ENCODE measurements around the gene PLCL1. TPM values are rescaled to one million over a fixed set of nuclear protein-coding genes. Genes with fewer than 3 reads are reported as not detected.

PLCL1 gene
- total RNA-seq, 2 donors from 2014 or later, result 0.14 to 0.95 TPM

DNA sequence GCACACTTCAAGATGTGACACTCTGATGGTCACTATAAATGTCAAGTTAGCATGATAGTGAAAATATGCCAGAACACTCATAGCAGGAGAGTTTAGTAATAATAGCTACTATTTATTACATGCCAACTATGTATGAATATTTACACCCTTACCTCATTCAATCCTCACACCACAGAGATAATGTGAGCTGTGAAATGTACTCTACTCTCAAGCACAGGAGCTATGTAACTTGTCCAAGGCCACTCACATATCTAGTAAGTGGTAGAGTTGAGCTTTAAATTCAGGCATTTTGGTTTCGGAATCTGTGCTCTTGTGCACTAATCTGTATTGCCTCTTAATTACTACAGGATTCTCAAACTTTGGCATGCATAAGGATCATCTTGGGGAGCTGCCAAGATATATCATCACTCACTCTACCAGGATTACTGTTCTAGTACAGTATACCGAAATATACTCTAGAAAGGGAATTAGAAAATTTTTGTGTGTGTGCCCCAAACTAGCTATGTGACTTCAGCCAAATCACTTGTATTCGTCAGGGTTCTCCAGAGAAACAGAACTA is 154.3 kb downstream of the PLCL1 start:
- H3K9me3 Mint-ChIP-seq, result peaks cover 12% of the 10 kb centered on the region
- H3K4me3 Mint-ChIP-seq, result no peak overlapping the region
- no peaks in the 10 kb centered on the region for H3K4me1 Mint-ChIP-seq (ENCODE audit: low read depth in 2 of 2)
- H3K36me3 Mint-ChIP-seq, result no peaks in the 10 kb centered on the region
- no peak overlapping the region for H3K27ac Mint-ChIP-seq
- no peaks in the 10 kb centered on the region for H3K27me3 Mint-ChIP-seq
- DNase-seq (ENCODE audit: low spot score), result no peak
- ATAC-seq, result no peak

DNA sequence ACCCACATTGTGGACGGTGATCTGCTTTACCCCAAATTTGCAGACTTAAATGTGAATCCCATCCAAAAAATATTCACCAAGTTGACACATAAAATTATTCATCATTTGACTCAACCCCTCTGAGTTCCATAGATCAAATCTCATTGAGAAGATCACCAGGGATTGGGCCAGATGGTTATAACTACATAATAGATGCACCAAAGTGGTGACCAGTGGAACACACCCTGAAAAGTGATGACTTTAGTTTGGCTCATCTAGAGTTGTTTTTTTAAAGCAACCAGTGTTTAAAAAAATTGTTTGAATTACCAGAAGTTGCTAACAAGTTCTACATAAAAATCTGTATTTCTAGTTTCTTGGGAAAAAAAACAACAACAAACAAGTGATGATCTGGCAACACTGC is 155.0 kb downstream of the PLCL1 start:
- H3K4me3 Mint-ChIP-seq, result no peak overlapping the region
- H3K27ac Mint-ChIP-seq, result no peak overlapping the region
- H3K4me1 Mint-ChIP-seq (ENCODE audit: low read depth in 2 of 2), result no peaks in the 10 kb centered on the region
- DNase-seq (ENCODE audit: low spot score), result no peak
- no peaks in the 10 kb centered on the region for H3K36me3 Mint-ChIP-seq
- ATAC-seq, result no peak
- H3K9me3 Mint-ChIP-seq, result peaks cover 12% of the 10 kb centered on the region
- no peaks in the 10 kb centered on the region for H3K27me3 Mint-ChIP-seq

DNA sequence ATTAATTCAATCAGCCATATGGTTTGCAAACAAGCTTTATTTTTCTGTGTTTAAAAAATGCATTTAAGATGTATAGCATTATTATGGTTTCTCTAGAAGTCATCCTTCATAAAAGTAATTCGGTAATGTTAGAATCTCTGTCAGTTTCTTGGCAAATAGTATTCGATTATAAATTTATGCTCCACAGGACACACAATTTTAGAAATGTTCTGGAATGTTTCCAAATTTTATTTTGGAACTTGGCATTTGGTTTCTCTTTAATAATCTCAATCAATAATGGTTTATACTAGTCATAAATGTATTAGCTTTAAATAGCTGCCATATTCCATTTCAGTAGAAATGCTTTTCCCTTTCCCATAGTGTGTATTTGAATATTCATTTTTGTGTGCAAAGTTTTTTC is 156.4 kb downstream of the PLCL1 start:
- no peaks in the 10 kb centered on the region for H3K4me1 Mint-ChIP-seq (ENCODE audit: low read depth in 2 of 2)
- peaks cover 18% of the 10 kb centered on the region for H3K9me3 Mint-ChIP-seq
- H3K36me3 Mint-ChIP-seq, result peaks cover 9% of the 10 kb centered on the region
- no peak overlapping the region for H3K4me3 Mint-ChIP-seq
- H3K27me3 Mint-ChIP-seq, result no peaks in the 10 kb centered on the region
- no peak overlapping the region for H3K27ac Mint-ChIP-seq
- DNase-seq (ENCODE audit: low spot score) (no peak), ATAC-seq (no peak)

DNA sequence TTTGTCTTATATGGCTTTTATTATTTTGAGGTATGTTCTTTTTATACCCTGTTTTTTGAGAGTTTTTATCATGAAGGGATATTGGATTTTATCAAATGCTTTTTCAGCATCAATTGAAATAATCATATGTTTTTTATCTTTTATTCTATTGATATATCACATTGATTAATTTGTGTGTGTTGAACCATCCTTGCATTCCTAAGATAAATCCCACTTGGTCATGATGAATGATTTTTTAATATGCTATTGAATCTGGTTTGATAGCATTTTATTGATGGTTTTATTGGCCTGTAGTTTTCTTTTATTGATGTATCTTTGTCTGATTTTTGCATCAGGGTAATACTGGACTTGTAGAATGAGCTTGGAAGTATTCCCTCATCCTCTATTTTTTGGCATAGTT is 160.3 kb downstream of the PLCL1 start:
- H3K27ac Mint-ChIP-seq, result no peak overlapping the region
- peaks cover 11% of the 10 kb centered on the region for H3K9me3 Mint-ChIP-seq
- H3K4me1 Mint-ChIP-seq (ENCODE audit: low read depth in 2 of 2), result no peaks in the 10 kb centered on the region
- no peaks in the 10 kb centered on the region for H3K27me3 Mint-ChIP-seq
- DNase-seq (ENCODE audit: low spot score), result no peak
- no peak overlapping the region for H3K4me3 Mint-ChIP-seq
- H3K36me3 Mint-ChIP-seq, result peaks cover 9% of the 10 kb centered on the region
- ATAC-seq, result no peak

DNA sequence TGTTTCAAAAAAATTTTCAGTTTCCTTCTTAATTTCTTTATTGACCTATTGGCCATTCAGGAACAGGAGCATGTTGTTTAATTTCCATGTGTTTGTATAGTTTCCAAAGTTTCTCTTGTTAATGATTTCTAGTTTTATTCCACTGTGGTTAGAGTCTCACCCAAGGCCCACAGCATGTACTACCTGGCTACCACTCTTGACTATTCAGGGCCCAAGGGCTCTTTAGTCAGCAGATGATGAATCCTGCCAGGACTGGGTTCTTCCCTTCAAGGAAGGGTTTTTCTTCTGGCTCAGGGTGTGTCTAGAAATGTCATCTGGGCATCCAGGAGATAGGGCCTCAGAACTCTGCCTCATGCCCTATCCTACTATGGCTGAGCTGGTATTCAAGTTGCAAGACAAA is 161.4 kb downstream of the PLCL1 start:
- no peaks in the 10 kb centered on the region for H3K4me1 Mint-ChIP-seq (ENCODE audit: low read depth in 2 of 2)
- H3K27ac Mint-ChIP-seq, result no peak overlapping the region
- no peak overlapping the region for H3K4me3 Mint-ChIP-seq
- H3K36me3 Mint-ChIP-seq, result peaks cover 9% of the 10 kb centered on the region
- H3K9me3 Mint-ChIP-seq, result peaks cover 11% of the 10 kb centered on the region
- DNase-seq (ENCODE audit: low spot score), result no peak
- ATAC-seq, result no peak
- no peaks in the 10 kb centered on the region for H3K27me3 Mint-ChIP-seq

DNA sequence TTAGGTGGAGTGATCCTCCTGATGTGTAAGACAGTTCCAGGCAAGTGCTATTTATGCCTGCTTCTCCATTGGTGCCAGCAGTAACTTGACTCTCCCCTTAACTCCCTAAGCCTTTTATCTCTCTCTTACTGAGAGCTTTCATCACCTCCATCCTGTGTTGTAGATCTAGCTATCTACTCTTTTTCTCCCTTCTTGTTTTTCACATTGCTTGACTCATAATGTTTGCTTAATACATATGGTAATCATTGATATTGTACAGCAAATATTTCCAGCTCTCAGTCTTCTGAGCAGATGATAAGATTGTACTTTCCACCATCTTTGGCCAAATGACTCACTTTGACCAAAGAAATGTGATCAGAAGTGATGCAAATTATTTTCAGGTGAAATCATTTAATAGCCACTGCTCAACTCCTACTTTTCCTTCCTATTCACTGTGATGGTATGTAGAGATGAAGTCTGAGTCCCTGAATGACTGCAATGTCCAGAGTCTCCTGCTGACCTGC is 165.0 kb downstream of the PLCL1 start:
- no peaks in the 10 kb centered on the region for H3K4me1 Mint-ChIP-seq (ENCODE audit: low read depth in 2 of 2)
- H3K4me3 Mint-ChIP-seq, result no peak overlapping the region
- DNase-seq (ENCODE audit: low spot score), result no peak
- H3K36me3 Mint-ChIP-seq, result peaks cover 9% of the 10 kb centered on the region
- no peak for ATAC-seq
- no peak overlapping the region for H3K27ac Mint-ChIP-seq
- no peaks in the 10 kb centered on the region for H3K27me3 Mint-ChIP-seq
- H3K9me3 Mint-ChIP-seq, result peaks cover 10% of the 10 kb centered on the region

DNA sequence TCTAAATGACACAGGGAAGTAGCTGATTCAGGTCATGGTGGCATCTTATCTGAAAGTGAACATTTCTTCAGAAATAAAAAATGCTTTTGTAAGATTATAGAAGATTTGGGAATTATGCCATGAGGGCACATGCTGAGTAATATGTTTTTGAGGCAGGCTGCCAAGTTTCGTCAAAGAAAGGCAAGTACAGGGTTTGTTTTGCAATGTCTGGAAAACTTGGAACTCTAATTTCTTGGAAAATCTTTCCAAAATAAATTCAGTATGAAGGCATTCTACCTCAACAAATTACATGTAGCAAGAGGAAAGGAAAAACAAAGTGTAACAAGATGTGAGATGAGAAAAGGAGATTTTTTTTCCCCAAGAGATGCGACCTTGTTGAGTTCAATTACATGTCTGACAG is 167.7 kb downstream of the PLCL1 start:
- Mint-ChIP-seq H3K27ac (no peak overlapping the region), H3K4me1 (ENCODE audit: low read depth in 2 of 2) (no peaks in the 10 kb centered on the region), H3K36me3 (no peaks in the 10 kb centered on the region), H3K4me3 (no peak overlapping the region), H3K27me3 (no peaks in the 10 kb centered on the region), H3K9me3 (peaks cover 5% of the 10 kb centered on the region)
- ATAC-seq, result no peak
- no peak for DNase-seq (ENCODE audit: low spot score)

DNA sequence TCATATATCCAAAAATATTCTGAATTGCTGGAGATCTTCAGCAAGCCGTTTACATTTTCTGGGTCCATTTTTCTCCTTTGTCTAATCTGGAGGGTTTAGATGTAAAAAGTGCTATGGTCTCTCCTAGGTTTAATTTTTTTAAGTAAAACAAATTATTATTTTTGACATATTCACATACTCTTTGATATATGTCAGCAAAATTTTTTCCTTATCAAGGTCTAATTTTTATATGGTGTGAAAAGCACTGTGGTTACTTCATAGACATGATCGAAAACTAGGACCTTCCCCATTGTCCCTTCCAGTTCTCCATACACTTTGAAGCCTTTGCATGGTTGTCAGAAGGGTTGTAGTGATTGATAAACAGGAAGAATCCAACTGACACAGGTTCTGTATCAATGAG is 168.2 kb downstream of the PLCL1 start:
- peaks cover 5% of the 10 kb centered on the region for H3K9me3 Mint-ChIP-seq
- H3K36me3 Mint-ChIP-seq, result no peaks in the 10 kb centered on the region
- ATAC-seq, result no peak
- no peaks in the 10 kb centered on the region for H3K4me1 Mint-ChIP-seq (ENCODE audit: low read depth in 2 of 2)
- H3K27ac Mint-ChIP-seq, result no peak overlapping the region
- DNase-seq (ENCODE audit: low spot score), result no peak
- H3K4me3 Mint-ChIP-seq, result no peak overlapping the region
- H3K27me3 Mint-ChIP-seq, result no peaks in the 10 kb centered on the region

DNA sequence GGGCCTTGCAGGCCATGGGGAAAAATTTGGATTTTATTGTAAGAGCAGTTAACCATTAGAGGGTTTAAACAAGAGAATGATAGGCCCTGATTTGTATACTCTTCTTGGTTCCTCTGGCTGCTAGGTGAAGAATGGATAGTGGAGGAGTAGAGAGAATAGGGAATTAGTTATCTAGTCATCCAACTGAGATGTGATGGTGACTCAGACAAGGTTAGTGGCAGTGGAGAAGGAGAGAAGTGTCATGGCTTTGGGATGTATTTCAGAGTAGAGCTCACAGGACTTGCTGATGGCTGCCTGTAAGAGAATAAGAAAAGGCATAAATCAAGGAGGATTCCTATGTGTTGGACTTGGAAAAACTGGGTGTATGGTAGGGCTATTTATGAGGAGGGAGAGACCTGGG is 169.4 kb downstream of the PLCL1 start:
- no peak for ATAC-seq
- Mint-ChIP-seq H3K27me3 (no peaks in the 10 kb centered on the region), H3K27ac (no peak overlapping the region)

DNA sequence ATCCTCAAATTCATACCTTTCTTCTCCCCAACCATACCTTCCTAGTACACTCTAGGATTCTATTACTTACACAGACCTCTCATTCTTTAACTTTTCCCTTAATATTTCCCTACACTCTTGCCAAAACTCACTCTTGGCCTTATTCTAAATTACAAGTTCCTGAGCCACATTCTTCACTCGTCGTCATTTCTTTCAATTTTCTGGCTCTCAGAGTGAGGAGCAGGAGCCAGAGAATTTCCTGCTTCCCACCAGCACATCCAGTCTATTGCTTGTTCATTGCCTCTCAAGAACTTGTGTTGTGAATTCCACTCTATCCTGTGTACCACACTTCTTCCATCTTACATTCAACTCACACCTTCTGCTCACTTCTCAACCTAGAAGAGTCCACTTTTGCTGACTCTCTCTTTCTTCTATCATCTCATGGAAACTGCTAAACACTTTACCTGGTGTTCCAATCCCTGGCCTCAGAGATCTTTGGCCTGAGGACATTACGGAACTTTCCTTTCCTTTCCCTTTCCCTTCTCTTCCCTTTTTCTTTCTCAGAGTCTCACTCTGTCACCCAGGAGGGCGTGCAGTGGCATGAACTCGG is 171.6 kb downstream of the PLCL1 start:
- ATAC-seq, result no peak
- Mint-ChIP-seq H3K9me3 (peaks cover 3% of the 10 kb centered on the region), H3K27ac (no peak overlapping the region), H3K36me3 (no peaks in the 10 kb centered on the region), H3K27me3 (no peaks in the 10 kb centered on the region), H3K4me3 (no peak overlapping the region), H3K4me1 (ENCODE audit: low read depth in 2 of 2) (no peaks in the 10 kb centered on the region)
- no peak for DNase-seq (ENCODE audit: low spot score)

More for the DNA sequence above, 169.4 kb downstream of the PLCL1 start:
- H3K36me3 Mint-ChIP-seq, result no peaks in the 10 kb centered on the region
- H3K4me1 Mint-ChIP-seq (ENCODE audit: low read depth in 2 of 2), result no peaks in the 10 kb centered on the region
- peaks cover 3% of the 10 kb centered on the region for H3K9me3 Mint-ChIP-seq
- DNase-seq (ENCODE audit: low spot score), result no peak
- H3K4me3 Mint-ChIP-seq, result no peak overlapping the region

DNA sequence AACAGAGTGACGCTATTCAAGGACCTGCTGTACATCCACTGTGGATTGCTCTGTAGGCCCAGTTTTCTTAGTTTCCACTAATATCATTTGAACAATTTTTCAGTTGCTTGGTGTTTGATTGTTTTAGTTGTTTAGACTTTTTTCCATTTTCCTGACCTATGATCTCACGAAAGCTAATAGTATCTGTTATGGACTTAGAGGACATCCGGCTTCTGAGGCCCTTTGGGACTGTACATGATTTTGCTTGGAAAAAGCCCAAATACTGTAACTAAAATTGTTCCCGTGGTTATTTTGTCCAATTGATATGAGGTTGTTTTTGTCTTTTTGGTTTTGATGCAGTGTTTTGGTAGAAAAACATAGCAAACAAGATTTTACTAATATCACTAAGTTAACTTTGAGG is 174.6 kb downstream of the PLCL1 start:
- DNase-seq (ENCODE audit: low spot score) (no peak), ATAC-seq (no peak)
- H3K27ac Mint-ChIP-seq, result no peak overlapping the region
- H3K9me3 Mint-ChIP-seq, result no peaks in the 10 kb centered on the region
- H3K4me3 Mint-ChIP-seq, result no peak overlapping the region
- H3K36me3 Mint-ChIP-seq, result no peaks in the 10 kb centered on the region
- H3K4me1 Mint-ChIP-seq (ENCODE audit: low read depth in 2 of 2), result no peaks in the 10 kb centered on the region
- H3K27me3 Mint-ChIP-seq, result no peaks in the 10 kb centered on the region

DNA sequence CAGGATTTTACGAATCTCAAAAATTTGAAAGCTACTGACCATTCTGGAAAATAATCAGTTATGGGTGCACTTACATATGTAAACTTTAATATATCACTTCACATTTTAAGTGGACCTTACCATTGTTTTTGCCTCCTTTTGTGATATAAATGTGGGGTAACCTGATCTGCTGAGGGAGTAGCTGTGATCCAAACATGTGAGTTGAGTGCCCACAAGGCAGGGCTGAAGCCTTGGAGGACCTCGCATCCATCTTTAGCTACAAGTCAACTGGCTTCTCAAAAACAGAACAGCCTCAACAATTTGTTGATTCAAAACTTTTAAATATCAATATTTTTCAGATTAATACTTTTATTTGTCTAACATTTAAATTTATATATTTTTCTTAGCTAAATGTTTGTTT is 178.2 kb downstream of the PLCL1 start:
- no peak for DNase-seq (ENCODE audit: low spot score)
- H3K9me3 Mint-ChIP-seq, result no peaks in the 10 kb centered on the region
- no peak overlapping the region for H3K27ac Mint-ChIP-seq
- no peaks in the 10 kb centered on the region for H3K27me3 Mint-ChIP-seq
- H3K4me3 Mint-ChIP-seq, result no peak overlapping the region
- no peaks in the 10 kb centered on the region for H3K4me1 Mint-ChIP-seq (ENCODE audit: low read depth in 2 of 2)
- H3K36me3 Mint-ChIP-seq, result no peaks in the 10 kb centered on the region
- ATAC-seq, result no peak

DNA sequence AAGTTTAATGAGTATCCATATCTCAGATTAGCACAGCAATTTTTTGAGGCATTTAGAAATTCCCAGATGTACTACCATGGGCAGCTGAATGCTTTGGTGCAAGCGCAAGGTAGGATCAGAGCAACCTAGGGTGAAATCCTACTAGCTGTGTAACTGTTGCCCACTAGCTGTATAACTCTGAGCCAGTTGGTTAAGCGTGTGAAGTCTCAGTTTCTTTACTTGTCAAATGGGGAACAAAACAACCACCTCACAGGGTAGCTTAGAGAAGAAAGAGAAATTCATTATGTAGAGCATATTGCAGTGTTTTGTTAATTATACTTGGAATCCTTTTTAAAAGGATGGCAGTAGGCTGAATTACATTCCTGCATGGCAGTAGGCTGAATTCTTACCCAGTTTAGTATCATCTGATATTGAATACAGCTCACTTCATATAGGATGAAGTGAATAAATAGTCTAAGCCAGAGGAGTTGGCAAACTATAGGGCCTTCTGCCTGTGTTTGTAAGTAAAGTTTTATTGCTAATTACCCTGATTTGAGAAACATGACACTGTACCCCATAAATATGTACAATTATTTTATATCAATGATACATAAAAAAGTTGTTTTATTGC is 180.7 kb downstream of the PLCL1 start:
- no peak overlapping the region for H3K4me3 Mint-ChIP-seq
- no peak overlapping the region for H3K27ac Mint-ChIP-seq
- H3K4me1 Mint-ChIP-seq (ENCODE audit: low read depth in 2 of 2), result no peaks in the 10 kb centered on the region
- H3K36me3 Mint-ChIP-seq, result no peaks in the 10 kb centered on the region
- DNase-seq (ENCODE audit: low spot score) (no peak), ATAC-seq (no peak)
- H3K9me3 Mint-ChIP-seq, result no peaks in the 10 kb centered on the region
- no peaks in the 10 kb centered on the region for H3K27me3 Mint-ChIP-seq

DNA sequence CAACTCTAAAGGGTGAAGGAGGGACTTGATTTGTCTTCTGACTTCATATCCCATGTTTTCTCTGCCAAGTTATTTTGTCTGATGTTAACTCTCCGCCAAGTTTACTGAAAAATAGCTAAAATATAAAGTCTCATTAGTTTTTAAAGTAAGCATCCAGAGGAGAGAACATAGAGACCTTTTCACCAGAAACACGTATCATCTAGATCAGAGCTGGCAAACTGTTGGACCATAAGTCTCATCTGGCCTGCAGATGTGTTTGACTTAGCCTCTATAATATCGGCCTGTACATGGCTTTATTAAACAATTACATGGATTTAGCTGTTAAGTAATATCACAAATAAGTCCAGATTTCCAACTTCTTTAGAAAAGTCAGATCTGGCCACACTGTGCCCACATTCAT is 182.6 kb downstream of the PLCL1 start:
- H3K4me1 Mint-ChIP-seq (ENCODE audit: low read depth in 2 of 2), result no peaks in the 10 kb centered on the region
- H3K36me3 Mint-ChIP-seq, result no peaks in the 10 kb centered on the region
- no peak for DNase-seq (ENCODE audit: low spot score)
- no peak overlapping the region for H3K27ac Mint-ChIP-seq
- no peak for ATAC-seq
- no peaks in the 10 kb centered on the region for H3K27me3 Mint-ChIP-seq
- no peak overlapping the region for H3K4me3 Mint-ChIP-seq
- H3K9me3 Mint-ChIP-seq, result no peaks in the 10 kb centered on the region

Data from natural killer cell treated with Interleukin-12 subunit alpha and Interleukin-12 subunit beta and Interleukin-15 and Interleukin-18, amount 100 ng/mL, for 72 hours (primary cell).